B cell (primary cell): Measurements from ENCODE around the gene ERC2.

Experiments used
- CTCF ChIP-seq: fragments of 200-600 bp; IDR thresholded peaks from one replicate; pipeline ENCODE4 v1.8.0; 2022; ENCODE audit warnings: antibody characterized with exemption, mild to moderate bottlenecking
- EZH2 ChIP-seq: IDR thresholded peaks from 2 replicates; pipeline ENCODE4 v1.6.1; 2012; ENCODE audit warnings: borderline replicate concordance, low read depth, mild to moderate bottlenecking, moderate library complexity, low read length; ENCODE audit not compliant: insufficient read depth, poor library complexity, severe bottlenecking

DNA sequence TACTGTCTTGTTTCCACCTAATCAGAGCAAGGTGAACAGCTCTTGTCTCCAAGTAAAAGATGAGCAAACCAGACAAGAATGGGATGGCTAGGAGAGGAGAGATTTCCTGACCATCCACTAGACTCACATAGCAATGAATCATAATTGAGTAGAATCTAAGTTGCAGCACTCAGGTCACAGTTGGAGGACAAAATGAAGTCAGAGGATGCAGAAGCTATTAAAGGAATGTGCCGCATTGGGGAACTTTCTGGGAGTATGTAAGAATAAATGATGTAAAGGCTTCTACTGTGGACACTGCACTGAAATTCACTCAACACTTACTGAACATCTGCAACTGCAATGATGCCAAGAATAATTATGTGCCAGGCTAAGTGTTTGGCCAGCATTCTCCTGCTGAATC is 763.7 kb downstream of the ERC2 start:
- TF ChIP-seq CTCF, result no peak
- no peak for TF ChIP-seq EZH2
